ENCODE measurements around the gene CFAP126. TPM values are rescaled to one million over a fixed set of nuclear protein-coding genes. Genes with fewer than 3 reads are reported as not detected.

Gene CFAP126, protein sequence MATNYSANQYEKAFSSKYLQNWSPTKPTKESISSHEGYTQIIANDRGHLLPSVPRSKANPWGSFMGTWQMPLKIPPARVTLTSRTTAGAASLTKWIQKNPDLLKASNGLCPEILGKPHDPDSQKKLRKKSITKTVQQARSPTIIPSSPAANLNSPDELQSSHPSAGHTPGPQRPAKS
- total RNA-seq (2022; extraction: Qiagen RNA extraction) = 0.16 to 0.22 TPM (median 0.18 TPM) in 5 replicates

DNA sequence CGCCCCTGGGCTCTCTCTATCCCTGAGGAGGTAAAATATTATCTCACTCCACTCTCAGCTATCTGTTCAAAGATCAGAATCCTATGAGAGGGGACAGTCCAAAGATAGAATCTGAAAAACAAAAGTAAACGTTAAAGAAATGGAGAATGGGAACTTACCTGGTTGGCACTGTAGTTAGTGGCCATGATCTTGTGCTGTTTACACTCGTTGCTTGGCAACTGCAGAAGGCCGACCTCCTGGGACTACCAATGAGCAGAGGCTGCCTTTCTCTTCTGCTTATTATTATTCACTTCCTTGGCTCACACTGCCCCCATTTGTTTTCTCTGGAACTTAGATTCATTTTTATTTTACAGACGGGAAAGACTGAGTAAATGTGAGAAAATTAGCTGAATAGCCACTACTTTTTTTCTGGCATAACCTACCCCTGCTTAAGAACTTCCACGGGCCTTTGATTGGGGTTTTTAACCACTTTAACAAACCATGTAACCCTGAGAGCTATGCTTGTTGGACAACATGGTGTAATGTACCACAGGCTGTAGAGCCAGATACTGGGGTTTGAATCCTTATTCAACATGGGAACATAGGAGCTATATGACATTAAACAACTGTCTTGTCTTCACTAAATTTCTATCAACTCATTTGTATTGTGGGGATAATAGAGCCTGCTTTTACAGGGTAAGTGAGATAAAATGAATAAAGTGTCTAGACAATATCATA is at the start of gene CFAP126:
TSS of gene CFAP126 (minus strand) at position 193 of the 717 bp plus-strand sequence. CDS start at position 185, 8 bp downstream.

Other genes with a start within 250 kb of the CFAP126 start
- gene PFDN2, start 249.8 kb downstream of the CFAP126 start, total RNA-seq (2022; extraction: Qiagen RNA extraction) = 98.5 to 110 TPM (median 106 TPM) in 5 replicates
- 25.8 to 32.2 TPM (median 31.0 TPM) in 5 replicates for gene NIT1, start 249.8 kb downstream of the CFAP126 start, total RNA-seq (2022; extraction: Qiagen RNA extraction)
- 30.9 to 35.3 TPM (median 31.4 TPM) in 5 replicates for gene DEDD, start 235.2 kb downstream of the CFAP126 start, total RNA-seq (2022; extraction: Qiagen RNA extraction)
- gene UFC1, start 213.9 kb downstream of the CFAP126 start, total RNA-seq (2022; extraction: Qiagen RNA extraction) = 87.5 to 144 TPM (median 90.2 TPM) in 5 replicates
- gene USP21, start 208.4 kb downstream of the CFAP126 start, total RNA-seq (2022; extraction: Qiagen RNA extraction) = 15.8 to 24.1 TPM (median 22.5 TPM) in 5 replicates
- 12.2 to 15.7 TPM (median 15.2 TPM) in 5 replicates for gene PPOX, start 201.4 kb downstream of the CFAP126 start, total RNA-seq (2022; extraction: Qiagen RNA extraction)
- 20.3 to 25.7 TPM (median 24.3 TPM) in 5 replicates for gene B4GALT3, start 190.4 kb downstream of the CFAP126 start, total RNA-seq (2022; extraction: Qiagen RNA extraction)
- gene ADAMTS4, start 168.8 kb downstream of the CFAP126 start, total RNA-seq (2022; extraction: Qiagen RNA extraction) = 0.01 to 0.02 TPM (median 0.01 TPM) in 4 of 5 replicates, not detected in the other
- gene NDUFS2, start 165.5 kb downstream of the CFAP126 start, total RNA-seq (2022; extraction: Qiagen RNA extraction) = 78.6 to 115 TPM (median 82.0 TPM) in 5 replicates
- gene FCER1G, start 152.6 kb downstream of the CFAP126 start, total RNA-seq (2022; extraction: Qiagen RNA extraction) = 0.17 to 0.33 TPM in 2 of 5 replicates, not detected in the others
- gene APOA2, start 144.2 kb downstream of the CFAP126 start, total RNA-seq (2022; extraction: Qiagen RNA extraction) = 0.95 to 1.9 TPM in 2 of 5 replicates, not detected in the others
- 10.6 to 12.5 TPM (median 12.2 TPM) in 5 replicates for gene TOMM40L, start 141.8 kb downstream of the CFAP126 start, total RNA-seq (2022; extraction: Qiagen RNA extraction)
- gene NR1I3, start 129.7 kb downstream of the CFAP126 start, total RNA-seq (2022; extraction: Qiagen RNA extraction) = 0.07 TPM in 1 of 5 replicates, not detected in the others
- 0.06 to 0.15 TPM (median 0.07 TPM) in 5 replicates for gene PCP4L1, start 109.1 kb downstream of the CFAP126 start, total RNA-seq (2022; extraction: Qiagen RNA extraction)
- 0.12 to 0.36 TPM (median 0.24 TPM) in 5 replicates for gene MPZ, start 57.9 kb downstream of the CFAP126 start, total RNA-seq (2022; extraction: Qiagen RNA extraction)
- gene SDHC, start 53.5 kb downstream of the CFAP126 start, total RNA-seq (2022; extraction: Qiagen RNA extraction) = 238 to 251 TPM (median 241 TPM) in 5 replicates
- 0.13 TPM in 1 of 5 replicates, not detected in the others for gene FCGR2A, start 137.6 kb upstream of the CFAP126 start, total RNA-seq (2022; extraction: Qiagen RNA extraction)
- gene HSPA6, start 156.7 kb upstream of the CFAP126 start, total RNA-seq (2022; extraction: Qiagen RNA extraction) = 1.0 to 7.1 TPM (median 1.9 TPM) in 5 replicates
- not detected in 5 replicates for gene FCGR3A, start 181.9 kb upstream of the CFAP126 start, total RNA-seq (2022; extraction: Qiagen RNA extraction)